HepG2 (cell line): ENCODE results near the gene CRTAC1. TPM values are rescaled to one million over a fixed set of nuclear protein-coding genes. Genes with fewer than 3 reads are reported as not detected.

ENCODE experiments used
- ATAC-seq: fragments of 200-7000 bp; cut with Tn5 transposase; 3 replicates; pipeline ENCODE4 v1.9.1; 2020; ENCODE audit warnings: mild to moderate bottlenecking, moderate library complexity
- BruUV-seq: library from RNA; stranded (reverse); fragments of 400-500 nt; replicated peaks from 2 replicates; lab custom pipeline; 2021; lab: Mats Ljungman, UMichigan
- CTCF ChIA-PET: fragments of 300-600 bp; formaldehyde crosslinking; extraction: SDS; loops from one replicate; lab custom pipeline; 2021; ENCODE audit warnings: low total read pairs, inconsistent platforms, low intra/inter-chr PET ratio; lab: Yijun Ruan, JAX
- POLR2A ChIA-PET: fragments of 350-600 bp; sonication (Branson Sonifier 250); formaldehyde crosslinking; loops from one replicate; lab custom pipeline; 2020; ENCODE audit warnings: antibody characterized with exemption, inconsistent platforms; lab: Yijun Ruan, JAX
- DNase-seq: peaks from one replicate; pipeline ENCODE4 v3.0.0-alpha.2; 2015; ENCODE audit warnings: low spot score
- FAIRE-seq: peaks from 3 replicates; lab custom pipeline; 2011; peaks lifted over from hg19 to GRCh38; lab: Jason Lieb, UNC
- H2AFZ ChIP-seq: one replicate; pipeline ENCODE4 v1.6.1; 2011; ENCODE audit warnings: low read length, inconsistent platforms
- H3K27ac ChIP-seq: fragments of 300-600 bp; 3 replicates; pipeline ENCODE4 v1.8.0; 2011; ENCODE audit warnings: mixed run types, mild to moderate bottlenecking, mixed read lengths, low read length, inconsistent platforms; ENCODE audit not compliant: insufficient read depth; ENCODE audit errors: extremely low read length
- H3K27me3 ChIP-seq, 2 experiments: fragments of 200-600 bp in 1 of 2; 2 replicates in 1 of 2; 3 replicates in 1 of 2; pipeline versions ENCODE4 v1.6.0 to v1.8.0; 2011; ENCODE audit warnings: low read length in 2 of 2, mild to moderate bottlenecking in 2 of 2, moderate library complexity in 2 of 2, inconsistent platforms in 1 of 2; ENCODE audit not compliant: insufficient read depth in 2 of 2, control insufficient read depth in 1 of 2
- H3K36me3 ChIP-seq, 2 experiments: fragments of 200-600 bp in 1 of 2; replicated peaks in 1 of 2; 2 replicates in 1 of 2; 3 replicates in 1 of 2; pipeline versions ENCODE4 v1.5.1 to v1.8.0; 2011; ENCODE audit warnings: low read length in 2 of 2, inconsistent platforms in 1 of 2; ENCODE audit not compliant: insufficient read depth in 2 of 2, control insufficient read depth in 1 of 2
- H3K4me1 ChIP-seq: 2 replicates; pipeline ENCODE4 v1.5.1; 2012; ENCODE audit warnings: low read length, inconsistent platforms; ENCODE audit not compliant: insufficient read depth
- H3K4me2 ChIP-seq: 2 replicates; pipeline ENCODE4 v1.6.0; 2011; ENCODE audit warnings: low read depth, low read length, inconsistent platforms
- H3K4me3 ChIP-seq, 3 experiments: fragments of 200-600 bp in 1 of 3; sonication (generic), shearing (Covaris generic) in 1 of 3; replicated peaks in 1 of 3; 2 replicates each; pipeline ENCODE4 v1.5.1; 2011 to 2016; ENCODE audit warnings: low read length in 3 of 3, inconsistent platforms in 2 of 3, low read depth in 2 of 3, mild to moderate bottlenecking in 2 of 3, control low read depth in 1 of 3, mixed read lengths in 1 of 3; ENCODE audit not compliant: insufficient read depth in 1 of 3
- H3K79me2 ChIP-seq: one replicate; pipeline ENCODE4 v1.6.1; 2011; ENCODE audit warnings: low read length, inconsistent platforms; ENCODE audit not compliant: insufficient read depth
- H3K9ac ChIP-seq: 2 replicates; pipeline ENCODE4 v1.6.0; 2011; ENCODE audit warnings: mild to moderate bottlenecking, low read depth, low read length, inconsistent platforms; ENCODE audit not compliant: insufficient read depth
- H3K9me3 ChIP-seq: 2 replicates; pipeline ENCODE4 v1.5.1; 2012; ENCODE audit warnings: mild to moderate bottlenecking, low read length
- H4K20me1 ChIP-seq: 2 replicates; pipeline ENCODE4 v1.6.0; 2011; ENCODE audit warnings: inconsistent platforms, mild to moderate bottlenecking, low read length, moderate library complexity; ENCODE audit not compliant: insufficient read depth
- FOSL2 ChIP-seq: sonication (generic); formaldehyde crosslinking; IDR thresholded peaks from 2 replicates; pipeline ENCODE4 v1.4.0; 2020; ENCODE audit warnings: missing genetic modification reagents
- GABPB1 ChIP-seq: IDR thresholded peaks from 2 replicates; pipeline ENCODE4 v1.6.1; 2016; ENCODE audit warnings: mild to moderate bottlenecking, missing genetic modification reagents, moderate library complexity, missing compliant biosample characterization
- MNT ChIP-seq: fragments of 450-650 bp; IDR thresholded peaks from 2 replicates; pipeline ENCODE4 v1.6.1; 2016
- SKI ChIP-seq: fragments of 450-650 bp; IDR thresholded peaks from one replicate; pipeline ENCODE4 v1.6.1; 2018; ENCODE audit warnings: mild to moderate bottlenecking; ENCODE audit not compliant: partially characterized antibody
- SP1 ChIP-seq, 2 experiments: fragments of 450-650 bp in 1 of 2; sonication (generic) in 1 of 2; formaldehyde crosslinking in 1 of 2; IDR thresholded peaks; 2 replicates each; pipeline versions ENCODE4 v1.4.0 to v1.6.1; 2016 to 2020; ENCODE audit warnings: missing genetic modification reagents in 1 of 2
- ZNF567 ChIP-seq: sonication (generic); formaldehyde crosslinking; IDR thresholded peaks from 2 replicates; pipeline ENCODE4 v1.8.1; 2023; ENCODE audit warnings: mild to moderate bottlenecking, missing genetic modification reagents, borderline replicate concordance
- WGBS: methylation state at CpG from one replicate; pipeline ENCODE4 v1.1.6; 2017; ENCODE audit warnings: low lambda C conversion rate; 5-methylcytosine and 5-hydroxymethylcytosine counted together
- in situ Hi-C: cut with HindIII; loops from 2 replicates; pipeline ENCODE4 v1.10.0; 2017; ENCODE audit warnings: low pct_unique_long_range_greater_than_20kb; ENCODE audit not compliant: extremely low pct_ligation_motif_present
- intact Hi-C: fragments of 100-400 bp; cut with micrococcal nuclease; formaldehyde crosslinking; loops from one replicate; pipeline ENCODE4 v1.10.0; 2022; ENCODE audit not compliant: unreplicated experiment
- polyA plus RNA-seq, 8 experiments: library from polyadenylated mRNA; depleted of rRNA in 3 of 8; stranded (reverse) in 7 of 8; unstranded in 1 of 8; fragments of >200 nt; fragmentation: Illumina TruSeq in 4 of 8; extraction: Trizol in 4 of 8; gene quantifications; 2 replicates each; pipeline versions ENCODE4 v1.2.1 to v1.2.3, GENCODE V29; 2011 to 2016; ENCODE audit warnings: low read depth in 4 of 8, missing spikeins in 1 of 8, mixed read lengths in 1 of 8; ENCODE audit not compliant: insufficient read depth in 1 of 8
- total RNA-seq, 5 experiments: library from RNA; depleted of rRNA; stranded (reverse); fragments of >200 nt; fragmentation: Illumina TruSeq; extraction: Trizol; gene quantifications; 2 replicates each; pipeline ENCODE4 v1.2.3, GENCODE V29; 2016; ENCODE audit warnings: low read depth in 1 of 5
- TF ChIP-seq, protein P1 (sequence below): IDR thresholded peaks from 2 replicates; pipeline ENCODE4 v1.6.1; 2016; ENCODE audit warnings: missing compliant biosample characterization, missing genetic modification reagents, borderline replicate concordance

Gene CRTAC1
- total and polyA plus RNA-seq, 2 of the 13 experiments (the other 11 are each of a cell fraction or from before 2014, with no cell fraction given), result not detected

DNA sequence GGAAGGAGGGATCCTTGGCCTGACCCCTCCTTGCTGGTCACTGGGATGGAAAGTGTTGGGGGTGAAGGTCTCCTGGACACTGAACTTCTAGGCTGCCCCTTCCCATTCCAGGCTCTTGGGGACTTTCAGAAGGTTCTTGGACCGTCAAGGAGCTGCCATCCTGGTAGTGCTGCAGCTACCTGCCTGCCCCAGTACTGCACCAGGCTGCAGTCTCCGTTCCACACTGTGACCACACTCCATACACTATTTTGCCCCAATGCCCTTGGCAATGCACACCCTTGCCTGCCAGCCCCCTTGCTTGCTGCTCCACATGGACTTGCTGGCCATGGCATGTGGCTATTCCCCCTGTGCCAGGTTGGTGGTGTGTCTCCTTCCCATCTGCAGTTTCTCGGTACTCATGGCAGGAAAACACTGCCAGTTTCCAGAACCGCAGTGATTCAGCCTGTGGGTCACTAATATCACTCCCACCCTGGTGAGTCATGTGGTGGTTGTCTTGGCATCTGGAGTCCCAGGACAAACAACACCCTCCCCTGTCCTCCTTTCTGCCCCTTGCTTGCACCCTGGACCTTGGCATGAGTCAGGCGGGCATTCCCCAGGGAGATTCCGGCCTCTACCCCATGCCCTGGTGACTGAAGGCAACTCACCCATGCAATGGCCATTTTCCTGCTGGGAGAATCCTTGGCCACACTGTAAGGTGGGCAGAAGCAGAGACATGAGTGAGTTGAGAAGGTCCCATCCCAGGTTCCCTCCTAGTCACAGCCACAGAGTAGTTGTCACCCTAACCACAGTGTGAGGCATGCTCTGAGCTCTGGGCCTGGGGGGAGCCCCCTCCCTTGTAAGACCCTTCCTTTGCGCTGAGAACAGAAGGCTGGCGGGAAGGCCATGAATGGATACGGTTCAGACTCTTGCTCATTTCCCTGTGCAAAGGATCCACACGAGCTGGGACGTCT, 148.0 kb downstream of the CRTAC1 start:
- Histone ChIP-seq H3K4me3 (no peak overlapping the region), H3K27ac (no peak overlapping the region), H3K79me2 (no peaks in the 10 kb centered on the region), H3K27me3 (peaks cover 4 to 26% of the 10 kb centered on the region in 2 experiments; a peak in 3 of 5 replicates), H2AFZ (no peak overlapping the region), H3K9ac (no peak overlapping the region), H3K4me2 (no peak overlapping the region), H3K4me1 (no peaks in the 10 kb centered on the region), H3K36me3 (no peaks in the 10 kb centered on the region)
- DNase-seq (no peak), ATAC-seq (no peak; the same call in 1 of the 3 replicates), FAIRE-seq (no peak)
- CTCF ChIA-PET, result no interaction called here
- in situ Hi-C loops, result no loop called here
- TF ChIP-seq FOSL2 (CRISPR knock-in tag), result 0 out of 2 replicates have a peak, but pooled peaks have one; percentile 11
- TF ChIP-seq ZNF567, result no peak
- 0 out of 2 replicates have a peak, but pooled peaks have one; percentile 19 for TF ChIP-seq MNT
- no peak for TF ChIP-seq SKI
- no peak for TF ChIP-seq GABPB1 (CRISPR knock-in tag)
- TF ChIP-seq SP1 (IDR thresholded peaks at IDR 0.05), result no peak
- no peak for TF ChIP-seq SP1 (CRISPR knock-in tag; IDR thresholded peaks at IDR 0.05)
- TF ChIP-seq, protein P1, sequence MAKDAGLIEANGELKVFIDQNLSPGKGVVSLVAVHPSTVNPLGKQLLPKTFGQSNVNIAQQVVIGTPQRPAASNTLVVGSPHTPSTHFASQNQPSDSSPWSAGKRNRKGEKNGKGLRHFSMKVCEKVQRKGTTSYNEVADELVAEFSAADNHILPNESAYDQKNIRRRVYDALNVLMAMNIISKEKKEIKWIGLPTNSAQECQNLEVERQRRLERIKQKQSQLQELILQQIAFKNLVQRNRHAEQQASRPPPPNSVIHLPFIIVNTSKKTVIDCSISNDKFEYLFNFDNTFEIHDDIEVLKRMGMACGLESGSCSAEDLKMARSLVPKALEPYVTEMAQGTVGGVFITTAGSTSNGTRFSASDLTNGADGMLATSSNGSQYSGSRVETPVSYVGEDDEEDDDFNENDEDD (CRISPR knock-in tag), result no peak
- TF ChIP-seq, all 625 proteins: peak for 2
- Histone ChIP-seq H3K9me3 (no peaks in the 10 kb centered on the region), H4K20me1 (no peaks in the 10 kb centered on the region)
- 0% methylated on average over 7 of the region's 11 CpGs for WGBS
- BruUV-seq, result no TSS peak
- intact Hi-C loops, result no loop called here
- POLR2A ChIA-PET, result no interaction called here
